ENCODE data around the gene ASTL. TPM values are rescaled to one million over a fixed set of nuclear protein-coding genes. Genes with fewer than 3 reads are reported as not detected.
A peak's percentile ranks its signal among the peaks of the same experiment; 100 is the strongest.

Gene ASTL
- total RNA-seq, 1 experiment from 2014 or later, result 0.18 TPM

- ATAC-seq (peak; percentile 78), DNase-seq (ENCODE audit: low read depth, low spot score) (no peak)
- in situ Hi-C loops (cut with HindIII; ENCODE audit: low pct_unique_long_range_greater_than_20kb, low sequenced_read_pairs) (no loop called here), intact Hi-C loops (cut with micrococcal nuclease; ENCODE audit: unreplicated experiment) (no loop called here)
- no TSS peak for BruUV-seq (replicated peaks)
- Histone ChIP-seq H3K4me1 (ENCODE audit: control insufficient read depth, insufficient read depth, low read length) (peaks cover 29% of the 10 kb centered on the region), H3K27ac (ENCODE audit: low read length) (peak within 1 kb of the TSS; percentile 77), H3K9me3 (ENCODE audit: control insufficient read depth, insufficient read depth, low read depth, low read length) (no peaks in the 10 kb centered on the region), H3K36me3 (ENCODE audit: control insufficient read depth, insufficient read depth, low read length) (no peaks in the 10 kb centered on the region), H3K27me3 (ENCODE audit: control insufficient read depth, insufficient read depth, low read length) (no peaks in the 10 kb centered on the region), H3K4me3 (ENCODE audit: low read depth in 2 of 2, low read length in 2 of 2) (peak within 1 kb of the TSS; percentile 46 to 55)
- TF ChIP-seq POLR2AphosphoS5 (IDR thresholded peaks at IDR 0.05; ENCODE audit: low read depth, low read length), result peak; percentile 62
- no peak for TF ChIP-seq TCF7L2 (IDR thresholded peaks at IDR 0.05; ENCODE audit: low read depth, low read length)
- POLR2A ChIA-PET, result no interaction called here
- CTCF ChIA-PET, result no interaction called here
Measured at GRCh38 chr2:96145036-96145847, 6.9 kb upstream of the ASTL start, which contains the start of gene DUSP2. TSS of gene DUSP2 (minus strand) at chr2:96145440. CDS start at chr2:96145354, 86 bp downstream.

GRCh38 chr2:96144481-96145035 is 6.3 kb upstream of the ASTL start:
- ATAC-seq, result no peak; the same call in 1 of the 2 replicates
- no TSS peak for BruUV-seq (replicated peaks)
- intact Hi-C loops (cut with micrococcal nuclease; ENCODE audit: unreplicated experiment), result no loop called here

More at GRCh38 chr2:96144481-96145035, 6.3 kb upstream of the ASTL start:
- CTCF ChIA-PET, result no interaction called here
- H3K36me3 ChIP-seq (ENCODE audit: control insufficient read depth, insufficient read depth, low read length), result no peaks in the 10 kb centered on the region
- H3K4me1 ChIP-seq (ENCODE audit: control insufficient read depth, insufficient read depth, low read length), result peaks cover 29% of the 10 kb centered on the region
- H3K9me3 ChIP-seq (ENCODE audit: control insufficient read depth, insufficient read depth, low read depth, low read length), result no peaks in the 10 kb centered on the region
- H3K27me3 ChIP-seq (ENCODE audit: control insufficient read depth, insufficient read depth, low read length), result no peaks in the 10 kb centered on the region
- no peak for DNase-seq (ENCODE audit: low read depth, low spot score)
- in situ Hi-C loops (cut with HindIII; ENCODE audit: low pct_unique_long_range_greater_than_20kb, low sequenced_read_pairs), result no loop called here
- POLR2A ChIA-PET, result no interaction called here
- TF ChIP-seq SIN3A (IDR thresholded peaks at IDR 0.05; ENCODE audit: borderline replicate concordance, insufficient read depth, low read depth, low read length) (0 out of 2 replicates have a peak, but pooled peaks have one; percentile 4), REST (IDR thresholded peaks at IDR 0.05; ENCODE audit: insufficient read depth in 1 of 2, low read depth in 2 of 2, low read length in 1 of 2) (no peak)
- peak overlapping the region; percentile 46 to 55 for H3K4me3 ChIP-seq (ENCODE audit: low read depth in 2 of 2, low read length in 2 of 2)
- H3K27ac ChIP-seq (ENCODE audit: low read length), result peak overlapping the region; percentile 48

All from Panc1 (cell line).